IMR-90 (cell line): Measurements from ENCODE around the gene FRAS1. TPM values are rescaled to one million over a fixed set of nuclear protein-coding genes. Genes with fewer than 3 reads are reported as not detected.

Experiments used
- ATAC-seq: fragments of 200-7000 bp; cut with Tn5 transposase; 2 replicates; pipeline ENCODE4 v1.9.1; 2020; ENCODE audit warnings: low read depth, mild to moderate bottlenecking, moderate library complexity
- BruUV-seq: library from RNA; stranded (reverse); fragments of 400-500 nt; replicated peaks from 2 replicates; lab custom pipeline; 2021; lab: Mats Ljungman, UMichigan
- CTCF ChIA-PET: fragments of 300-600 bp; formaldehyde crosslinking; extraction: SDS; loops from one replicate; lab custom pipeline; 2021; ENCODE audit warnings: antibody characterized with exemption; lab: Yijun Ruan, JAX
- POLR2A ChIA-PET: fragments of 300-600 bp; sonication (Branson Sonifier 250); formaldehyde crosslinking; loops from one replicate; lab custom pipeline; 2022; ENCODE audit warnings: antibody characterized with exemption; ENCODE audit not compliant: unreplicated experiment; lab: Charles Lee
- DNase-seq: peaks from one replicate; pipeline ENCODE4 v3.0.0; 2013
- H2AFZ ChIP-seq: replicated peaks from 2 replicates; pipeline ENCODE3; 2013; ENCODE audit warnings: low read length, mild to moderate bottlenecking; ENCODE audit not compliant: poor library complexity
- H2AK5ac ChIP-seq: 2 replicates; pipeline ENCODE4 v1.6.1; 2013; ENCODE audit warnings: low read depth, low read length, inconsistent platforms
- H2AK9ac ChIP-seq: replicated peaks from 2 replicates; pipeline ENCODE3; 2013; ENCODE audit warnings: mild to moderate bottlenecking, low read depth, low read length, moderate library complexity; ENCODE audit not compliant: poor library complexity
- H2BK120ac ChIP-seq: 2 replicates; pipeline ENCODE4 v1.6.1; 2013; ENCODE audit warnings: low read depth, low read length, inconsistent platforms
- H2BK15ac ChIP-seq: 3 replicates; pipeline ENCODE4 v1.6.1; 2013; ENCODE audit warnings: low read depth, low read length, inconsistent platforms
- H2BK20ac ChIP-seq: 2 replicates; pipeline ENCODE4 v1.6.1; 2013; ENCODE audit warnings: low read depth, mild to moderate bottlenecking, inconsistent platforms, low read length, moderate library complexity
- H2BK5ac ChIP-seq: 2 replicates; pipeline ENCODE4 v1.6.1; 2013; ENCODE audit warnings: mild to moderate bottlenecking, low read depth, low read length, inconsistent platforms; ENCODE audit not compliant: poor library complexity, severe bottlenecking
- H3K14ac ChIP-seq: replicated peaks from 2 replicates; pipeline ENCODE4 v1.6.1; 2013; ENCODE audit warnings: low read depth, low read length, inconsistent platforms
- H3K18ac ChIP-seq: 2 replicates; pipeline ENCODE4 v1.6.1; 2013; ENCODE audit warnings: low read depth, low read length, control low read depth
- H3K23ac ChIP-seq: 2 replicates; pipeline ENCODE4 v1.6.1; 2013; ENCODE audit warnings: low read depth, low read length, inconsistent platforms
- H3K27ac ChIP-seq: 2 replicates; pipeline ENCODE4 v1.5.1; 2013; ENCODE audit warnings: mild to moderate bottlenecking, control low read depth, low read length; ENCODE audit not compliant: insufficient read depth
- H3K27me3 ChIP-seq: 2 replicates; pipeline ENCODE4 v1.6.1; 2013; ENCODE audit warnings: low read length; ENCODE audit not compliant: control insufficient read depth, insufficient read depth
- H3K36me3 ChIP-seq: 2 replicates; pipeline ENCODE4 v1.6.1; 2013; ENCODE audit warnings: low read length, mixed read lengths; ENCODE audit not compliant: control insufficient read depth, insufficient read depth
- H3K4ac ChIP-seq: 2 replicates; pipeline ENCODE4 v1.6.1; 2013; ENCODE audit warnings: low read depth, low read length, inconsistent platforms
- H3K4me1 ChIP-seq: 2 replicates; pipeline ENCODE4 v1.6.1; 2013; ENCODE audit warnings: low read length, mixed read lengths; ENCODE audit not compliant: control insufficient read depth, insufficient read depth
- H3K4me2 ChIP-seq: 2 replicates; pipeline ENCODE4 v1.6.1; 2013; ENCODE audit warnings: low read depth, mild to moderate bottlenecking, control low read depth, low read length, moderate library complexity
- H3K4me3 ChIP-seq: 2 replicates; pipeline ENCODE4 v1.5.1; 2013; ENCODE audit warnings: low read depth, mild to moderate bottlenecking, control low read depth, low read length, moderate library complexity; ENCODE audit not compliant: insufficient read depth
- H3K56ac ChIP-seq: 2 replicates; pipeline ENCODE4 v1.6.1; 2013; ENCODE audit warnings: low read length, inconsistent platforms; ENCODE audit not compliant: insufficient read depth; ENCODE audit errors: extremely low read depth
- H3K79me1 ChIP-seq, 2 experiments: 2 replicates each; pipeline ENCODE4 v1.6.1; 2013; ENCODE audit warnings: low read length in 2 of 2, inconsistent platforms in 1 of 2, low read depth in 1 of 2
- H3K9ac ChIP-seq: 2 replicates; pipeline ENCODE4 v1.6.1; 2013; ENCODE audit warnings: low read depth, low read length, control low read depth
- H3K9me1 ChIP-seq: 2 replicates; pipeline ENCODE4 v1.6.1; 2013; ENCODE audit warnings: low read length, inconsistent platforms; ENCODE audit not compliant: insufficient read depth
- H3K9me3 ChIP-seq: 2 replicates; pipeline ENCODE4 v1.6.1; 2013; ENCODE audit warnings: low read length; ENCODE audit not compliant: control insufficient read depth, insufficient read depth
- H4K20me1 ChIP-seq: 2 replicates; pipeline ENCODE4 v1.6.1; 2013; ENCODE audit warnings: low read length, inconsistent platforms; ENCODE audit not compliant: insufficient read depth
- H4K5ac ChIP-seq: 2 replicates; pipeline ENCODE4 v1.6.1; 2013; ENCODE audit warnings: mild to moderate bottlenecking, low read depth, low read length, control low read depth
- H4K8ac ChIP-seq, 2 experiments: 2 replicates each; pipeline ENCODE4 v1.6.1; 2013; ENCODE audit warnings: low read depth in 2 of 2, low read length in 2 of 2, control low read depth in 1 of 2, inconsistent platforms in 1 of 2
- H4K91ac ChIP-seq: 2 replicates; pipeline ENCODE4 v1.6.1; 2013; ENCODE audit warnings: low read depth, low read length, inconsistent platforms; ENCODE audit not compliant: insufficient read depth
- CEBPB ChIP-seq: IDR thresholded peaks from 2 replicates; pipeline ENCODE4 v1.6.1; 2012; ENCODE audit warnings: low read depth, low read length, improper control_type of control experiment
- WGBS, 2 experiments: methylation state at CpG; one replicate each; pipeline versions ENCODE4 v1.1.5 to v1.1.7; 2013; ENCODE audit warnings: missing lambda C conversion rate in 2 of 2; ENCODE audit not compliant: insufficient read length in 1 of 2; ENCODE audit errors: extremely low coverage in 2 of 2; 5-methylcytosine and 5-hydroxymethylcytosine counted together
- dilution Hi-C: fragments of 300-500 bp; cut with HindIII; formaldehyde crosslinking; loops from one replicate; pipeline ENCODE4 v1.14.3; 2018; ENCODE audit warnings: low sequenced_read_pairs; ENCODE audit not compliant: unreplicated experiment
- in situ Hi-C: fragments of 300-500 bp; cut with MboI; formaldehyde crosslinking; loops from 3 replicates; pipeline ENCODE4 v1.14.3; 2019; ENCODE audit warnings: low sequenced_read_pairs, inconsistent platforms, mixed read lengths
- intact Hi-C: fragments of 100-400 bp; cut with micrococcal nuclease; formaldehyde crosslinking; loops from 2 replicates; pipeline ENCODE4 v1.10.0; 2022
- polyA plus RNA-seq, 3 experiments: library from polyadenylated mRNA; depleted of rRNA; stranded (reverse); fragments of >200 nt; gene quantifications; 2 replicates each; pipeline ENCODE4 v1.2.3, GENCODE V29; 2012; ENCODE audit warnings: low replicate concordance in 1 of 3
- total RNA-seq: library from RNA; depleted of rRNA; stranded (reverse); fragments of >200 nt; gene quantifications from 2 replicates; pipeline ENCODE4 v1.2.3, GENCODE V29; 2012
- TF ChIP-seq, protein P1 (sequence below): fragments of 150-350 bp; IDR thresholded peaks from 2 replicates; pipeline ENCODE4 v1.6.1; 2016; ENCODE audit warnings: low read depth, mild to moderate bottlenecking, low read length, moderate library complexity, borderline replicate concordance

The FRAS1 gene
- total and polyA plus RNA-seq, 2 of the 4 experiments (the other 2 are of a cell fraction): under 0.01 to 0.03 TPM

DNA sequence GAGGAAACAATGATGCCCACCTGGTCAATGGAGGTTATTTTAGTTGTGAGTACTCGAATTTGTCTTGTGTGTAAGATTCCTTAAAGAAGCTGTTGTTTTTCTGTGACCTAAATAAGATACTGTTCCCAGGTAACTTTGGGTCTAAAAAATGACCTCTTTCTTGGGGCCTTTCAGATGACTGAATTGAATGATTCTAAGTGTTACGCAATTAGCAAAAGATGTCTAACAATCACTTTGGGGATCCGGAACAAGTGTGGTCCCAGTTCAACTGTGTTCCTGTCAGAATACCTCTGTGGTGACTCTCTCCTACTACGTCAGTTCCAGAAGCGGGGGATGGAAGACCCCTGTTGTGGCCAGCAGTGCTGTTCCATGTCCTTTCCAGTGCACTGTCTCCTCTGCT lies 99.4 kb downstream of the FRAS1 start:
- Histone ChIP-seq H3K56ac (no peak overlapping the region), H4K5ac (no peak overlapping the region), H2AFZ (no peak overlapping the region), H3K79me1 (no peaks in the 10 kb centered on the region), H4K20me1 (no peaks in the 10 kb centered on the region), H3K4me3 (no peak overlapping the region), H2BK20ac (no peak overlapping the region), H2AK5ac (no peak overlapping the region), H3K9ac (no peak overlapping the region), H3K4me2 (no peak overlapping the region), H3K4me1 (no peaks in the 10 kb centered on the region), H4K8ac (no peak overlapping the region), H2AK9ac (no peak overlapping the region), H3K18ac (no peak overlapping the region), H3K23ac (no peak overlapping the region), H3K27ac (no peak overlapping the region), H2BK120ac (no peak overlapping the region), H3K9me1 (no peaks in the 10 kb centered on the region), H3K14ac (no peak overlapping the region), H3K36me3 (no peaks in the 10 kb centered on the region), H2BK15ac (no peak overlapping the region), H4K91ac (no peak overlapping the region), H3K27me3 (no peaks in the 10 kb centered on the region), H3K4ac (no peak overlapping the region), H3K9me3 (no peaks in the 10 kb centered on the region), H2BK5ac (no peak overlapping the region)
- intact Hi-C loops (no loop called here), dilution Hi-C loops (no loop called here), in situ Hi-C loops (no loop called here)
- DNase-seq (no peak), ATAC-seq (no peak)
- peak; percentile 82 for TF ChIP-seq CEBPB
- TF ChIP-seq, protein P1, sequence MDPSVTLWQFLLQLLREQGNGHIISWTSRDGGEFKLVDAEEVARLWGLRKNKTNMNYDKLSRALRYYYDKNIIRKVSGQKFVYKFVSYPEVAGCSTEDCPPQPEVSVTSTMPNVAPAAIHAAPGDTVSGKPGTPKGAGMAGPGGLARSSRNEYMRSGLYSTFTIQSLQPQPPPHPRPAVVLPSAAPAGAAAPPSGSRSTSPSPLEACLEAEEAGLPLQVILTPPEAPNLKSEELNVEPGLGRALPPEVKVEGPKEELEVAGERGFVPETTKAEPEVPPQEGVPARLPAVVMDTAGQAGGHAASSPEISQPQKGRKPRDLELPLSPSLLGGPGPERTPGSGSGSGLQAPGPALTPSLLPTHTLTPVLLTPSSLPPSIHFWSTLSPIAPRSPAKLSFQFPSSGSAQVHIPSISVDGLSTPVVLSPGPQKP: no peak
- POLR2A ChIA-PET: no interaction called here
- 75% methylated on average over 4 of the region's 5 CpGs; no CpG with 5 or more reads in 1 of the 2 experiments for WGBS, 2 experiments
- CTCF ChIA-PET: interaction anchor here (1.4 kb wide), 1 partner anchor 26 kb away, joined by 3 read pairs; no protein-coding TSS in a partner anchor
- no TSS peak for BruUV-seq
